Caco-2 (cell line): ENCODE measurements around the gene TNFRSF6B. TPM values are rescaled to one million over a fixed set of nuclear protein-coding genes. Genes with fewer than 3 reads are reported as not detected.
"Not testable (repeated sequence)": the region's sequence is repeated elsewhere in the genome, so short reads cannot be mapped to it uniquely, and the experiment has no call there.

Experiments
- BruUV-seq: library from RNA; stranded (reverse); fragments of 400-500 nt; replicated peaks from 2 replicates; lab custom pipeline; 2021; lab: Mats Ljungman, UMichigan
- CTCF ChIA-PET: fragments of 300-600 bp; sonication (Branson Sonifier 250); formaldehyde crosslinking; loops from one replicate; lab custom pipeline; 2022; ENCODE audit warnings: antibody characterized with exemption; lab: Charles Lee
- POLR2A ChIA-PET: fragments of 300-600 bp; sonication (Branson Sonifier 250); formaldehyde crosslinking; loops from one replicate; lab custom pipeline; 2022; ENCODE audit warnings: antibody characterized with exemption; lab: Charles Lee
- DNase-seq, 2 experiments: peaks; one replicate each; pipeline versions ENCODE4 v3.0.0 to v3.0.0-alpha.2; 2020 to 2022
- H3K27me3 ChIP-seq: replicated peaks from 2 replicates; pipeline ENCODE4 v1.6.0; 2011; ENCODE audit warnings: low read length; ENCODE audit not compliant: control insufficient read depth, insufficient read depth
- H3K36me3 ChIP-seq: 2 replicates; pipeline ENCODE4 v1.5.1; 2011; ENCODE audit warnings: low read length; ENCODE audit not compliant: control insufficient read depth, insufficient read depth
- H3K4me1 ChIP-seq: fragments of 250-450 bp; sonication (Bioruptor Pico); 2 replicates; pipeline ENCODE4 v1.5.1; 2020; ENCODE audit warnings: mild to moderate bottlenecking
- H3K4me3 ChIP-seq: 2 replicates; pipeline ENCODE4 v1.5.1; 2011; ENCODE audit warnings: low read depth, mild to moderate bottlenecking, control low read depth, low read length
- H3K9me3 ChIP-seq: fragments of 250-450 bp; sonication (Bioruptor Pico); 2 replicates; pipeline ENCODE4 v1.5.1; 2020; ENCODE audit warnings: mild to moderate bottlenecking, moderate library complexity
- H3K27ac Mint-ChIP-seq: one replicate; pipeline ENCODE4 v1.8.0; 2022; ENCODE audit warnings: mixed read lengths; ENCODE audit not compliant: unreplicated experiment
- H3K27me3 Mint-ChIP-seq: one replicate; pipeline ENCODE4 v1.8.0; 2022; ENCODE audit warnings: mixed read lengths; ENCODE audit not compliant: insufficient read depth, unreplicated experiment
- H3K36me3 Mint-ChIP-seq: one replicate; pipeline ENCODE4 v1.8.0; 2022; ENCODE audit warnings: mild to moderate bottlenecking, mixed read lengths; ENCODE audit not compliant: insufficient read depth, unreplicated experiment
- H3K4me1 Mint-ChIP-seq: one replicate; pipeline ENCODE4 v1.8.0; 2022; ENCODE audit warnings: low read depth, mixed read lengths; ENCODE audit not compliant: unreplicated experiment
- H3K4me3 Mint-ChIP-seq: one replicate; pipeline ENCODE4 v1.8.0; 2022; ENCODE audit warnings: mild to moderate bottlenecking, moderate library complexity, mixed read lengths; ENCODE audit not compliant: unreplicated experiment
- H3K9me3 Mint-ChIP-seq: one replicate; pipeline ENCODE4 v1.8.0; 2022; ENCODE audit warnings: mixed read lengths; ENCODE audit not compliant: unreplicated experiment
- CTCF ChIP-seq, 2 experiments: fragments of 200-600 bp in 1 of 2; IDR thresholded peaks; 1 replicate in 1 of 2; 2 replicates in 1 of 2; pipeline versions ENCODE4 v1.5.1 to v1.8.0; 2011 to 2022; ENCODE audit warnings: antibody characterized with exemption in 1 of 2, control low read depth in 1 of 2, inconsistent platforms in 1 of 2, low read depth in 1 of 2, low read length in 1 of 2, mild to moderate bottlenecking in 1 of 2, moderate library complexity in 1 of 2; ENCODE audit not compliant: insufficient read depth in 1 of 2, severe bottlenecking in 1 of 2, unreplicated experiment in 1 of 2
- intact Hi-C: fragments of 100-400 bp; cut with micrococcal nuclease; formaldehyde crosslinking; loops from one replicate; pipeline ENCODE4 v1.10.0; 2022; ENCODE audit not compliant: unreplicated experiment
- total RNA-seq: library from RNA; stranded (reverse); gene quantifications from 2 replicates; pipeline ENCODE4 v1.2.3, GENCODE V29; 2022

The TNFRSF6B gene
- total RNA-seq, 1 experiment from 2014 or later = not detected

GRCh38 chr20:63668351-63668750 is 28.1 kb upstream of the TNFRSF6B start:
- Histone ChIP-seq H3K4me3 (no peak overlapping the region), H3K4me1 (no peaks in the 10 kb centered on the region), H3K27me3 (no peaks in the 10 kb centered on the region), H3K9me3 (no peaks in the 10 kb centered on the region), H3K36me3 (no peaks in the 10 kb centered on the region)
- TF ChIP-seq CTCF (IDR thresholded peaks at IDR 0.05; ENCODE audit: insufficient read depth in 1 of 2, low read depth in 1 of 2, low read length in 1 of 2, severe bottlenecking in 1 of 2, unreplicated experiment in 1 of 2) = no peak
- intact Hi-C loops = no loop called here
- no peaks in the 10 kb centered on the region for H3K9me3 Mint-ChIP-seq
- no peak for DNase-seq
- ChIA-PET CTCF (interaction anchor here (0.5 kb wide), 1 partner anchor 513 kb away, joined by 6 read pairs; no protein-coding TSS in a partner anchor), POLR2A (no interaction called here)
- peaks cover 18% of the 10 kb centered on the region for H3K36me3 Mint-ChIP-seq
- H3K4me3 Mint-ChIP-seq = no peak overlapping the region
- peaks cover 6% of the 10 kb centered on the region for H3K4me1 Mint-ChIP-seq
- H3K27me3 Mint-ChIP-seq = no peaks in the 10 kb centered on the region
- H3K27ac Mint-ChIP-seq = no peak overlapping the region
- BruUV-seq = no TSS peak

- H3K4me3 ChIP-seq, H3K9me3 Mint-ChIP-seq, H3K9me3 ChIP-seq, H3K4me3 Mint-ChIP-seq, H3K27me3 Mint-ChIP-seq, CTCF ChIA-PET, H3K4me1 ChIP-seq, DNase-seq, BruUV-seq, H3K27ac Mint-ChIP-seq, H3K4me1 Mint-ChIP-seq, intact Hi-C loops, POLR2A ChIA-PET, H3K36me3 ChIP-seq, H3K27me3 ChIP-seq: not testable (repeated sequence)
- peaks cover 17% of the 10 kb centered on the region for H3K36me3 Mint-ChIP-seq
Observed at GRCh38 chr20:63671695-63672094, 24.8 kb upstream of the TNFRSF6B start.

GRCh38 chr20:63672666-63673065 is 23.8 kb upstream of the TNFRSF6B start:
- no TSS peak for BruUV-seq
- no peak overlapping the region for H3K27ac Mint-ChIP-seq
- Histone ChIP-seq H3K9me3 (no peaks in the 10 kb centered on the region), H3K36me3 (no peaks in the 10 kb centered on the region), H3K4me1 (no peaks in the 10 kb centered on the region), H3K4me3 (no peak overlapping the region), H3K27me3 (no peaks in the 10 kb centered on the region)
- peaks cover 6% of the 10 kb centered on the region for H3K4me1 Mint-ChIP-seq
- no peak for TF ChIP-seq CTCF (IDR thresholded peaks at IDR 0.05; ENCODE audit: insufficient read depth in 1 of 2, low read depth in 1 of 2, low read length in 1 of 2, severe bottlenecking in 1 of 2, unreplicated experiment in 1 of 2)
- ChIA-PET CTCF (no interaction called here), POLR2A (no interaction called here)
- intact Hi-C loops = no loop called here
- peaks cover 17% of the 10 kb centered on the region for H3K36me3 Mint-ChIP-seq
- no peaks in the 10 kb centered on the region for H3K27me3 Mint-ChIP-seq
- no peaks in the 10 kb centered on the region for H3K9me3 Mint-ChIP-seq
- H3K4me3 Mint-ChIP-seq = no peak overlapping the region
- no peak for DNase-seq

- H3K27me3 ChIP-seq = no peaks in the 10 kb centered on the region
- H3K9me3 ChIP-seq = no peaks in the 10 kb centered on the region
- ChIA-PET CTCF (interaction anchor here (0.6 kb wide), 1 partner anchor 243 kb away, joined by 3 read pairs; no protein-coding TSS in a partner anchor), POLR2A (no interaction called here)
- DNase-seq = no peak
- Mint-ChIP-seq H3K36me3 (peaks cover 19% of the 10 kb centered on the region), H3K27me3 (no peaks in the 10 kb centered on the region), H3K4me3 (no peak overlapping the region), H3K27ac (no peak overlapping the region), H3K4me1 (no peaks in the 10 kb centered on the region), H3K9me3 (no peaks in the 10 kb centered on the region)
- no TSS peak for BruUV-seq
- H3K4me3 ChIP-seq = no peak overlapping the region
- intact Hi-C loops = no loop called here
- TF ChIP-seq CTCF (IDR thresholded peaks at IDR 0.05; ENCODE audit: insufficient read depth in 1 of 2, low read depth in 1 of 2, low read length in 1 of 2, severe bottlenecking in 1 of 2, unreplicated experiment in 1 of 2) = no peak
- no peaks in the 10 kb centered on the region for H3K4me1 ChIP-seq
- no peaks in the 10 kb centered on the region for H3K36me3 ChIP-seq
Observed at GRCh38 chr20:63673951-63674350, 22.5 kb upstream of the TNFRSF6B start.
